ENCODE measurements around the gene MNT. TPM values are rescaled to one million over a fixed set of nuclear protein-coding genes. Genes with fewer than 3 reads are reported as not detected.

Gene MNT
- total and polyA plus RNA-seq, 11 donors = 4.1 to 20.4 (median 9.8) TPM

- H3K9me3 ChIP-seq = no peaks in the 10 kb centered on the region
- 81 to 88% (median 84%) methylated on average over 11 of the region's 11 CpGs for WGBS, 4 donors
- H3K4me3 ChIP-seq = no peak overlapping the region
- H3K36me3 ChIP-seq = peaks cover 0 to 74% (median 47%) of the 10 kb centered on the region in 9 donors
- intact Hi-C loops (cut with DNase I) = no loop called here
- DNase-seq = no peak
- H3K27ac ChIP-seq = no peak overlapping the region
- TF ChIP-seq CTCF (IDR thresholded peaks at IDR 0.05) (no peak), POLR2A (IDR thresholded peaks at IDR 0.05) (no peak)
- no peak for ATAC-seq
- H3K27me3 ChIP-seq = no peaks in the 10 kb centered on the region
- H3K4me1 ChIP-seq = peaks cover 0 to 10% (median 0%) of the 10 kb centered on the region in 12 donors
These were observed 32.8 kb upstream of the MNT start for GRCh38 chr17:2433696-2434095.

- peaks cover 0 to 3% (median 0%) of the 10 kb centered on the region in 12 donors for H3K4me1 ChIP-seq
- no peak overlapping the region for H3K27ac ChIP-seq
- TF ChIP-seq CTCF (IDR thresholded peaks at IDR 0.05) (no peak), POLR2A (IDR thresholded peaks at IDR 0.05) (no peak)
- WGBS, 4 donors = 81 to 98% (median 89%) methylated on average over 1 of the region's 1 CpG
- no peaks in the 10 kb centered on the region for H3K9me3 ChIP-seq
- intact Hi-C loops (cut with DNase I) = loop anchor here in 1 of 10 donors (10.0 kb wide), 1 partner anchor 257 kb away; no protein-coding TSS in a partner anchor
- DNase-seq (no peak), ATAC-seq (no peak)
- no peaks in the 10 kb centered on the region for H3K27me3 ChIP-seq
- H3K36me3 ChIP-seq = peaks cover 0 to 28% (median 14%) of the 10 kb centered on the region in 9 donors
- no peak overlapping the region for H3K4me3 ChIP-seq
These were observed 27.1 kb upstream of the MNT start for GRCh38 chr17:2427910-2428309.

GRCh38 chr17:2427215-2427614, 26.4 kb upstream of the MNT start:
- Histone ChIP-seq H3K36me3 (peaks cover 0 to 21% (median 10%) of the 10 kb centered on the region in 9 donors), H3K4me1 (peaks cover 0 to 3% (median 0%) of the 10 kb centered on the region in 12 donors), H3K4me3 (no peak overlapping the region), H3K27me3 (no peaks in the 10 kb centered on the region), H3K27ac (no peak overlapping the region), H3K9me3 (no peaks in the 10 kb centered on the region)
- no peak for DNase-seq
- TF ChIP-seq CTCF (IDR thresholded peaks at IDR 0.05) (no peak), POLR2A (IDR thresholded peaks at IDR 0.05) (no peak)
- ATAC-seq = no peak
- intact Hi-C loops (cut with DNase I) = loop anchor here in 1 of 10 donors (10.0 kb wide), 1 partner anchor 258 kb away; no protein-coding TSS in a partner anchor
- 52 to 61% (median 56%) methylated on average over 2 of the region's 2 CpGs for WGBS, 4 donors

GRCh38 chr17:2423271-2423670, 22.4 kb upstream of the MNT start:
- ATAC-seq = no peak
- intact Hi-C loops (cut with DNase I) = loop anchor here in 1 of 10 donors (10.0 kb wide), 1 partner anchor 262 kb away; no protein-coding TSS in a partner anchor
- no peak overlapping the region for H3K27ac ChIP-seq
- H3K4me3 ChIP-seq = no peak overlapping the region
- H3K27me3 ChIP-seq = no peaks in the 10 kb centered on the region
- WGBS, 4 donors = 85 to 90% (median 89%) methylated on average over 6 of the region's 6 CpGs
- H3K36me3 ChIP-seq = peaks cover 0 to 45% (median 30%) of the 10 kb centered on the region in 9 donors
- TF ChIP-seq CTCF (IDR thresholded peaks at IDR 0.05) (no peak), POLR2A (IDR thresholded peaks at IDR 0.05) (no peak)
- H3K9me3 ChIP-seq = no peaks in the 10 kb centered on the region
- DNase-seq = no peak
- H3K4me1 ChIP-seq = peaks cover 0 to 18% (median 3%) of the 10 kb centered on the region in 12 donors
